K562 treated with DMSO at 1 percent for 4 hours (cell line): Measurements from ENCODE around the gene KRT32. TPM values are rescaled to one million over a fixed set of nuclear protein-coding genes. Genes with fewer than 3 reads are reported as not detected.

Experiments
- total RNA-seq: library from RNA; unstranded; fragments of 300-600 nt; gene quantifications from 2 replicates; pipeline ENCODE4 v1.2.3, GENCODE V29; 2022; ENCODE audit not compliant: insufficient read depth

KRT32 gene
- total RNA-seq, result not detected in 2 replicates

GRCh38 chr17:41466988-41467387, at the start of gene KRT32:
Gene KRT32, minus strand, starts transcription at chr17:41467386. Its CDS starts 61 bp downstream, at chr17:41467325.

GRCh38 chr17:41505007-41505808, 38.0 kb upstream of the KRT32 start, which contains the start of gene KRT13:
Gene KRT13, minus strand, starts transcription at chr17:41505612. Its CDS starts 62 bp downstream, at chr17:41505550.

GRCh38 chr17:41489531-41489930, 22.3 kb upstream of the KRT32 start, which contains the start of gene KRT36:
Gene KRT36, minus strand, starts transcription at chr17:41489910. Its CDS starts 46 bp downstream, at chr17:41489864.

GRCh38 chr17:41481036-41481435, 13.8 kb upstream of the KRT32 start, which contains the start of gene KRT35:
Gene KRT35, minus strand, starts transcription at chr17:41481151. Its CDS starts 54 bp downstream, at chr17:41481097.

GRCh38 chr17:41440531-41441033, 26.6 kb downstream of the KRT32 start, which contains the start of gene KRT38:
Gene KRT38, minus strand, starts transcription at chr17:41440983. Its CDS starts 62 bp downstream, at chr17:41440921.

GRCh38 chr17:41424111-41424635, 43.0 kb downstream of the KRT32 start, which contains the start of gene KRT37:
Gene KRT37, minus strand, starts transcription at chr17:41424585. Its CDS starts 62 bp downstream, at chr17:41424523.

Other genes starting within 250 kb of the KRT32 start
- not detected in 2 replicates for gene KRTAP9-2, start 240.7 kb downstream of the KRT32 start, total RNA-seq
- gene KRTAP9-3, start 234.9 kb downstream of the KRT32 start, total RNA-seq, result not detected in 2 replicates
- not detected in 2 replicates for gene KRTAP9-8, start 229.4 kb downstream of the KRT32 start, total RNA-seq
- gene KRTAP9-4, start 217.7 kb downstream of the KRT32 start, total RNA-seq, result not detected in 2 replicates
- gene KRTAP9-9, start 212.0 kb downstream of the KRT32 start, total RNA-seq, result not detected in 2 replicates
- not detected in 2 replicates for gene KRTAP9-6, start 202.0 kb downstream of the KRT32 start, total RNA-seq
- gene KRTAP9-7, start 191.7 kb downstream of the KRT32 start, total RNA-seq, result not detected in 2 replicates
- not detected in 2 replicates for gene KRTAP29-1, start 164.5 kb downstream of the KRT32 start, total RNA-seq
- not detected in 2 replicates for gene KRTAP16-1, start 158.1 kb downstream of the KRT32 start, total RNA-seq
- not detected in 2 replicates for gene KRTAP17-1, start 151.7 kb downstream of the KRT32 start, total RNA-seq
- gene KRT33A, start 116.6 kb downstream of the KRT32 start, total RNA-seq, result not detected in 2 replicates
- not detected in 2 replicates for gene KRT33B, start 97.6 kb downstream of the KRT32 start, total RNA-seq
- gene KRT34, start 85.1 kb downstream of the KRT32 start, total RNA-seq, result not detected in 2 replicates
- not detected in 2 replicates for gene KRT31, start 69.8 kb downstream of the KRT32 start, total RNA-seq
- gene KRT37, start 42.8 kb downstream of the KRT32 start, total RNA-seq, result not detected in 2 replicates
- not detected in 2 replicates for gene KRT38, start 26.4 kb downstream of the KRT32 start, total RNA-seq
- gene KRT35, start 13.8 kb upstream of the KRT32 start, total RNA-seq, result not detected in 2 replicates
- gene KRT36, start 22.5 kb upstream of the KRT32 start, total RNA-seq, result not detected in 2 replicates
- gene KRT13, start 38.2 kb upstream of the KRT32 start, total RNA-seq, result not detected in 2 replicates
- 1.0 TPM in 1 of 2 replicates, not detected in the other for gene KRT15, start 51.5 kb upstream of the KRT32 start, total RNA-seq
- 155 and 171 TPM in 2 replicates for gene KRT19, start 60.9 kb upstream of the KRT32 start, total RNA-seq
- not detected in 2 replicates for gene KRT9, start 104.7 kb upstream of the KRT32 start, total RNA-seq
- gene KRT14, start 119.5 kb upstream of the KRT32 start, total RNA-seq, result not detected in 2 replicates
- not detected in 2 replicates for gene KRT16, start 145.4 kb upstream of the KRT32 start, total RNA-seq
- not detected in 2 replicates for gene KRT17, start 157.2 kb upstream of the KRT32 start, total RNA-seq
- gene EIF1, start 221.5 kb upstream of the KRT32 start, total RNA-seq, result 1,253 and 1,263 TPM in 2 replicates
- gene GAST, start 244.9 kb upstream of the KRT32 start, total RNA-seq, result not detected in 2 replicates